ENCODE results near the gene GJA3.

The GJA3 gene

GRCh38 chr13:20148501-20149183 lies 12.2 kb downstream of the GJA3 start:
- no peak for DNase-seq

DNA sequence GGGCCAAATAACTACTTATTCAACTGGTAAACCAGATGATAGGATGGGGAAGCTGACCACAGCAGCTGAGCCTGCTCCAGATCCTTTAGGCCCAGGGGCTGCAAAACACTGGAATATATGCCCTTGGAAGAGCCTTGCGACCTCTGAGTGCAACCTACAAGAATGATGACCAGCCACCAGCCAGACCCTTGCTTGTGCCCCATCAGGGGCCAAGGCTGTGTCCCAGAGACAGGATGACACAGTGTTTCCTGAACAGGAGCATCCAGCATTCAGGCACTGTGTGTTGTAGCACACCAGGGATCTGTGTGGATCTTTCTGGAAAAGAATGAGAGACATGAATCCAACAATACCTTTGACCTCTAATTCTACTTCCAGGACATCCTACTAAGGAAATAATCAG lies 14.5 kb downstream of the GJA3 start:
- DNase-seq = no peak

DNA sequence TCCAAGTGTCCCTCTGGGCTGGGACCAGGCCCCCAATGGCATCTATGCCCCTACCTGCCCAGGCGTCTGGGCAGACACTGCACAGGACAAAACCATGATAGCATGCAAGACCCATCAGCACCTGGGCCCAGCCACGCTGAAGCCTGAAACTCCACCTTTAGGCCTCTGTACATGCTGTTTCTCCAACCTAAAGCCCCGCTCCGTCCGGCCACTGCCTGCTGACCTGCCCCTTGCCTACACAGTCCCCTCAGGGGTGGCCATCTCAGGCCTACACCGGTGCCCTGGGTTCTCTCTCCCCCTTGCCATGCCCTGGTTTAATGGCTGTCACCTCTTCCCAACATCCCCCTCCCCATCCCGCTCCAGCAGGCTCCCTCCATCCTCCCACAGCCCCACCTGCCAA lies 15.3 kb downstream of the GJA3 start:
- DNase-seq = no peak

- no peak for DNase-seq
Observed at GRCh38 chr13:20144141-20144850, 16.6 kb downstream of the GJA3 start.

- DNase-seq = no peak
Observed at GRCh38 chr13:20142927-20143480, 17.8 kb downstream of the GJA3 start.

DNA sequence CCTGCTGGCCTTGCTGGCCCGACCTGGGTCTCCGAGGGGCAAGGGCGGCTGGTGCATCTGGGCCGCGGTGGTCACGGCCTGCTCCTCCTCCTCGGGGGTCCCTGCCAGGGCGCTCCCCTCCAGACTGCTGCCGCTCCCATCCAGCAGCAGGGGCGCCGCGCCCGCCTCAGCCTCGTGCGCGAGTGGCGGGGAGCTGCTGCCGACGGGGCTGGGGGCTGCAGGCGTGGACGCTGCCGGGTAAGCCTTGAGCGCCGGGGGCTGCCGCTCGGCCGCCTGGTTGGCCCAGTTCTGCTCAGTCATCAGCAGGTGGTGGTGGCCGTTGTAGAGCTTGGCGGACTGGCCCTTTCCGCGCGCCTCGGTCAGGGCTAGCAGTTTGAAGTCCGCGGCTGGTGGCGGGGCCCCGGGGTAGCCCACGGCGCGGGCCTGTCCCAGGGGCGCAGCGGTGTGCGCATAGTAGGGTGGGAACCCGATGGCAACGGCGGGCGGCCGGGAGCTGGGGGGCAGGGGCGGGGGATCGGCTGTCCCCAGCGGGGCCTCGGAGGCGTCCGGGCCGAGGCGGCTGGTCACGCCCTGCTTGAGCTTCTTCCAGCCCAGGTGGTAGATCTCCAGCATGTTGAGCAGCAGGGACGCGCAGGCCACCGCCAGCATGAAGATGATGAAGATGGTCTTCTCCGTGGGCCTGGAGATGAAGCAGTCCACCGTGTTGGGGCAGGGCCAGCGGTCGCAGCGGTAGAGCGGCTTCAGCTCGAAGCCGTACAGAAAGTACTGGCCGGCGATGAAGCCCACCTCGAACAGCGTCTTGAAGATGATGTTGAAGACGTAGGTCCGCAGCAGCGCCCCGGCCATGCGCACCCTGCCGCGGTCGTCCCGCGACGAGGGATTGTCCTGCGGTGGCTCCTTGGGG lies 18.6 kb downstream of the GJA3 start:
- DNase-seq = no peak

DNA sequence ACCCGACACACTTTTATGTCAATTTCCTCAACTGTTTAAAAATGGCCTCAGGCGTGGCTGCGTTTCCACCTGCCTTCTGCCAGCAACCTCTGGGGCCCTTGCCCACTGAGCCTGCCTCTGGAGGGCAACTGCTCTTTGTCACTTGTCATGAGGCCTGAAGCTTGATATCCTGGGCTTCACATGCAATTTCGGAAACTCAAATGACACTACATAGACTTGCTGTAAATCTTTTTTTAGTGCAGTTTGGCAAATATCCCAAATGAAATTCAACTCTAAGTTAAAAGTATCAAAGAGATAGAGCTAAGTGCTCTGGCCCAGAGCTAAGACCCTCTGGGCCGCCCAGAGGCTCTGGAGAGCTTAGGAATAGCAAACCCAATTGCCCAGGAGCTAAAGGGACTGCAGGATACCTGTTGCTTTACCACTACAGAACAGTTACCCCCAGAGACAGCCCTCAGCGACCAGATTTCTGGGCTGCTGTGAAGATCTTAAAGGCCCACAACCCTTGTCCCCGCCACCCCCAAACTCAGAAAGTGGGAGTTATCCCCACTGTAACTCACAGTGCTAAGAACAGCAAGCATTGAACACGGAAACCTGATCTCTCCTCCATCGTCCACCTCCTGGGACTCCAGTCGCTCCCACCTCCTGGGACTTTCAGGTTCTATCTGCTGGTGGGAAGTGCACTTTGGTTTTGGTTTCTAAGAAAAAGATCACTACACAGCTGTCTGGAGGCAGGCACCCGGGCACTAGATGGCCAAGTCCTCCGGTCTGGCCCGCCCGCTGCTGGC lies 19.4 kb downstream of the GJA3 start:
- DNase-seq = no peak

DNA sequence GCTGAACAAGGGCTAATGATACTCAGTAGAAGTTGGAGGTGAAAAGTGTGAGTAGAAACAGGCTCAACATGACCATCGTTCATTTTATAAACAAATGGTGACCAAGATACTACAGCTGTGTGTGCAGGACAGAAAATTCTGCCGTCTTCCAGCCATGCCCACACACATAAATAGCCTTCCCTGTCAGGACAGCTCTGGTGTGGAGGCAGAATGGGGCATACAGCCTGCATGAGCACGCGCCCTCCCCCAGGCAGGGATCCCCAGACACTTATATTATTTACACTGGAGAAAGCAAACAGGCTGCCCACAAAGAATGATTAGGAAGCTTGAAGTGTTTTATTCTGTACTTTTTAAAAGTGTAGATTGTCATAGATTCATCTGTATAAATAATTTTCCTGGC lies 20.4 kb downstream of the GJA3 start:
- no peak for DNase-seq

GRCh38 chr13:20137875-20138274 lies 23.0 kb downstream of the GJA3 start:
- no peak for DNase-seq

GRCh38 chr13:20136781-20137703 lies 23.8 kb downstream of the GJA3 start:
- no peak for DNase-seq

- DNase-seq = no peak
Observed at GRCh38 chr13:20134732-20135131, 26.1 kb downstream of the GJA3 start.

GRCh38 chr13:20132052-20132634 lies 28.7 kb downstream of the GJA3 start:
- no peak for DNase-seq

- DNase-seq = no peak
Observed at GRCh38 chr13:20131057-20131832, 29.6 kb downstream of the GJA3 start.

GRCh38 chr13:20130652-20131051 lies 30.2 kb downstream of the GJA3 start:
- no peak for DNase-seq

DNA sequence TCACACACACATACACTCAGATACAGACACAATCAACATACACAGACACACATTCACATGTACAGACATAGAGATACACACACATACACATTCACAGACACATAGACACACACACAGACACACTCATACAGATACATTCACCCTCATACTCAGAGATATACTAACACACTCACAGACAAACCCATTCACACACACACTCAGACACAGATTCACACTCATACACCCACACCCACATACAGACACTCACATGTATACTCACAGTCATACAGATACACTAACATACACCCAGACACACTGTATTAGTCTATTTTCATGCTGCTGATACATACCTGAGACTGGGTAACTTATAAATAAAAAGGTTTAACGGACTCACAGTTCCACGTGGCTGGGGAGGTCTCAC lies 30.8 kb downstream of the GJA3 start:
- no peak for DNase-seq

DNA sequence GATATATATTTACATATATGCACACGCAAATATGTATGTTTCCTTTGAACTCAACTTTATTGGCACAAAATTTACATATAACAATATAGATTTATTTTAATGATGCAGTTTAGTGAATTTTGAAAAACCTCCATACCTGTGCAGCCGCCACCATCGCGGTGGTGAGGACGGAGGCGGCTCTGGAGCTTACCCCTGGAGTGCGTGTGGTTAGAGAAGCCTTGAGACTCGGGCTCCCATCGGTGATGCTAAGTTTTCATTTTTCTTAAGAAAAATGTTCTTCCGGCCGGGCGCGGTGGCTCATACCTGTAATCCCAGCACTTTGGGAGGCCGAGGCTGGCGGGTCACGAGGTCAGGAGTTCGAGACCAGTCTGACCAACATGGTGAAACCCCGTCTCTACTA lies 31.8 kb downstream of the GJA3 start:
- DNase-seq = no peak

GRCh38 chr13:20128459-20128931 lies 32.4 kb downstream of the GJA3 start:
- DNase-seq = no peak

DNA sequence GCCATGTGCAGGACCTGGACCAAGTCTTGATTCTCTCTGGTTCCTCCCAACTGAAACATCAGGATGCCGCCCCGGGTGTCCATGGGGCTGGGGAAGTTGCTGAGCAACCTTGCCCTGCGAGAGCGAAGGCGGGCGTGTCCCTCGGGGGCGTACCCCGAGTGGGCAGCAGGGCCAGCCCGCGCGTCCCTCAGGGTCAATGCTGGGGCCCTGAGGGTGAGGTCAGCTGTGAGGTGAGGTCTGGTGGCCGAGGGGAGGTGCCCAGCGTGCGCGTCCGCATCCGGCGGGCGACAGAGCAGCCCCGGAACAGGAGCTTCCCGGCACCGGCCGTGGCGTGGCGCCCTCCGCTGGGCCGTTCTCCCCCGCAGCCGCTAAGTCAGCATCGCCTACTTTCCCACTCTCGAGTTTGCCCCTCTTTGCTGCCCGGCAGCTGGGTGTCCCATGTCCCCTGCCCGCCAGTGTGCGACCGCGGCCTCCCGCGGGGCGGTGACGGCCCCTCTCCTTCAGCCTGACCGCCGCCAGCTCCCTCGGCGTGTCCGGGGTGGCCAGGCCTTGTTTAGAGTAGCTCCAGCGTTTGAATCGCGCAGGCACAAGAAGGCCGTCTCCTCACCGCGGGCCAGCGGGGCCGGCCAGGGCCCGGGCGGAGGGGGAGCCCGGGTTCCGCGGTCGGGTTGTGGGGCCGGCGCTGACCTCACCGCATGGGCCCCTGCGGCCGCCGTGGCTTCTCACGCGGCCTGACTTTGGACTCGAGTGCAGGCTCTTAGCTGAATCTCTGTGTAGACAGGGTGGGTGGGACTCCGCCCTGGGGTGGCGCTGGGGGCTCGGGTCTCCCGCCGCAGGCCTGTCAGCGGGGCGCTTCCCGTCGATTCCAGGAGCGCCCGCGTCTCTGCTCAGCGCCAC lies 33.0 kb downstream of the GJA3 start:
- DNase-seq = no peak

- DNase-seq = no peak
Observed at GRCh38 chr13:20127262-20127561, 33.6 kb downstream of the GJA3 start.

Data from NCI-H2029 treated with DMSO at 0.1 percent for 48 hours (cell line).